H1 (cell line): ENCODE results near the gene WDR33. TPM values are rescaled to one million over a fixed set of nuclear protein-coding genes. Genes with fewer than 3 reads are reported as not detected.

Experiments used
- CTCF ChIA-PET: fragments of 300-600 bp; sonication (Branson Sonifier 250); formaldehyde crosslinking; loops from one replicate; lab custom pipeline; 2021; ENCODE audit not compliant: partially characterized antibody; lab: Charles Lee
- POLR2A ChIA-PET: fragments of 300-600 bp; sonication (Branson Sonifier 250); formaldehyde crosslinking; loops from one replicate; lab custom pipeline; 2021; ENCODE audit warnings: inconsistent platforms; ENCODE audit not compliant: partially characterized antibody; lab: Charles Lee
- DNase-seq, 2 experiments: peaks; one replicate each; pipeline versions ENCODE4 v3.0.0 to v3.0.0-alpha.2; 2010 to 2022; ENCODE audit warnings: low spot score in 2 of 2, low read depth in 1 of 2, mixed read lengths in 1 of 2
- FAIRE-seq: peaks from 2 replicates; lab custom pipeline; 2011; peaks lifted over from hg19 to GRCh38; lab: Jason Lieb, UNC
- H2AFZ ChIP-seq: 2 replicates; pipeline ENCODE4 v1.8.1; 2012; ENCODE audit warnings: low read length, inconsistent platforms
- H2AK5ac ChIP-seq: 2 replicates; pipeline ENCODE4 v1.6.1; 2013; ENCODE audit warnings: low read depth, low read length
- H2BK120ac ChIP-seq: replicated peaks from 2 replicates; pipeline ENCODE3; 2013; ENCODE audit warnings: low read depth, low read length, inconsistent platforms
- H2BK12ac ChIP-seq: 2 replicates; pipeline ENCODE4 v1.6.1; 2013; ENCODE audit warnings: low read depth, low read length
- H2BK15ac ChIP-seq: 2 replicates; pipeline ENCODE4 v1.6.1; 2013; ENCODE audit warnings: low read length
- H2BK20ac ChIP-seq: 2 replicates; pipeline ENCODE4 v1.6.1; 2013; ENCODE audit warnings: low read length
- H2BK5ac ChIP-seq: 2 replicates; pipeline ENCODE4 v1.6.1; 2013; ENCODE audit warnings: low read depth, low read length
- H3K14ac ChIP-seq: 2 replicates; pipeline ENCODE4 v1.6.1; 2013; ENCODE audit warnings: inconsistent platforms; ENCODE audit not compliant: insufficient read length
- H3K18ac ChIP-seq: 2 replicates; pipeline ENCODE4 v1.6.1; 2013; ENCODE audit warnings: low read length; ENCODE audit errors: extremely low read depth
- H3K23ac ChIP-seq: 2 replicates; pipeline ENCODE4 v1.6.1; 2013; ENCODE audit warnings: inconsistent platforms; ENCODE audit not compliant: insufficient read length
- H3K23me2 ChIP-seq: 2 replicates; pipeline ENCODE4 v1.6.1; 2013; ENCODE audit warnings: low read depth, low read length
- H3K27ac ChIP-seq: 2 replicates; pipeline ENCODE4 v1.6.1; 2011; ENCODE audit warnings: low read depth, low read length, inconsistent platforms
- H3K27me3 ChIP-seq, 4 experiments: replicated peaks in 1 of 4; 1 replicate in 1 of 4; 2 replicates in 3 of 4; pipeline versions ENCODE4 v1.6.1 to v1.8.1; 2011 to 2013; ENCODE audit warnings: low read length in 3 of 4, mild to moderate bottlenecking in 3 of 4, inconsistent platforms in 2 of 4, mixed read lengths in 2 of 4, moderate library complexity in 1 of 4; ENCODE audit not compliant: control insufficient read depth in 3 of 4, insufficient read depth in 3 of 4; ENCODE audit errors: extremely low read depth in 1 of 4
- H3K36me3 ChIP-seq, 4 experiments: 2 replicates each; pipeline versions ENCODE4 v1.6.1 to v1.8.1; 2011 to 2013; ENCODE audit warnings: mild to moderate bottlenecking in 4 of 4, low read length in 3 of 4, moderate library complexity in 2 of 4, control low read depth in 1 of 4, inconsistent platforms in 1 of 4; ENCODE audit not compliant: insufficient read depth in 4 of 4, control insufficient read depth in 2 of 4
- H3K4ac ChIP-seq: replicated peaks from 2 replicates; pipeline ENCODE3; 2013; ENCODE audit warnings: low read length, low read depth, mixed read lengths, inconsistent platforms; ENCODE audit not compliant: insufficient read length
- H3K4me1 ChIP-seq, 4 experiments: replicated peaks in 1 of 4; 1 replicate in 1 of 4; 2 replicates in 3 of 4; pipeline versions ENCODE4 v1.6.1 to v1.8.1; 2011 to 2013; ENCODE audit warnings: low read length in 3 of 4, inconsistent platforms in 2 of 4, mixed read lengths in 1 of 4; ENCODE audit not compliant: insufficient read depth in 4 of 4, control insufficient read depth in 3 of 4
- H3K4me2 ChIP-seq, 2 experiments: 2 replicates each; pipeline versions ENCODE4 v1.6.1 to v1.8.1; 2011 to 2013; ENCODE audit warnings: low read depth in 2 of 2, low read length in 2 of 2, control low read depth in 1 of 2, inconsistent platforms in 1 of 2, mild to moderate bottlenecking in 1 of 2; ENCODE audit not compliant: insufficient read depth in 1 of 2
- H3K4me3 ChIP-seq, 4 experiments: fragments of 200-600, 300-600 bp in 1 of 4; sonication (generic), shearing (Covaris generic), sonication (Bioruptor Twin) in 1 of 4; 2 replicates each; pipeline versions ENCODE4 v1.5.1 to v1.8.1; 2011 to 2016; ENCODE audit warnings: low read length in 4 of 4, low read depth in 3 of 4, control low read depth in 2 of 4, inconsistent platforms in 2 of 4, mild to moderate bottlenecking in 2 of 4, mixed read lengths in 1 of 4, moderate library complexity in 1 of 4; ENCODE audit not compliant: insufficient read depth in 2 of 4; ENCODE audit errors: extremely low read depth in 1 of 4
- H3K56ac ChIP-seq: replicated peaks from 2 replicates; pipeline ENCODE3; 2013; ENCODE audit warnings: low read depth, mild to moderate bottlenecking, mixed read lengths, low read length, inconsistent platforms; ENCODE audit not compliant: insufficient read length
- H3K79me1 ChIP-seq: 2 replicates; pipeline ENCODE4 v1.6.1; 2013; ENCODE audit warnings: low read depth, low read length, control low read depth
- H3K79me2 ChIP-seq, 2 experiments: 2 replicates each; pipeline versions ENCODE4 v1.6.1 to v1.8.1; 2012 to 2013; ENCODE audit warnings: low read length in 2 of 2, mild to moderate bottlenecking in 2 of 2, inconsistent platforms in 1 of 2; ENCODE audit not compliant: insufficient read depth in 2 of 2, control insufficient read depth in 1 of 2
- H3K9ac ChIP-seq, 4 experiments: replicated peaks in 1 of 4; 1 replicate in 1 of 4; 2 replicates in 3 of 4; pipeline versions ENCODE4 v1.6.1 to v1.8.1; 2011 to 2013; ENCODE audit warnings: low read depth in 3 of 4, low read length in 3 of 4, control low read depth in 2 of 4, mild to moderate bottlenecking in 2 of 4, moderate library complexity in 2 of 4, inconsistent platforms in 1 of 4; ENCODE audit errors: extremely low read depth in 1 of 4
- H3K9me3 ChIP-seq, 2 experiments: 2 replicates each; pipeline versions ENCODE4 v1.6.1 to v1.8.1; 2012 to 2013; ENCODE audit warnings: mild to moderate bottlenecking in 2 of 2, moderate library complexity in 2 of 2, control low read depth in 1 of 2, inconsistent platforms in 1 of 2, low read depth in 1 of 2, low read length in 1 of 2, mixed read lengths in 1 of 2; ENCODE audit not compliant: insufficient read depth in 2 of 2
- H4K20me1 ChIP-seq, 2 experiments: replicated peaks in 1 of 2; 2 replicates each; pipeline versions ENCODE3 to v1.8.1; 2011 to 2013; ENCODE audit warnings: inconsistent platforms in 2 of 2, low read length in 2 of 2, mild to moderate bottlenecking in 1 of 2; ENCODE audit not compliant: insufficient read depth in 2 of 2, control insufficient read depth in 1 of 2
- H4K5ac ChIP-seq: 2 replicates; pipeline ENCODE4 v1.6.1; 2013; ENCODE audit warnings: low read length, low read depth, mixed read lengths, inconsistent platforms; ENCODE audit not compliant: insufficient read length
- H4K8ac ChIP-seq: 2 replicates; pipeline ENCODE4 v1.8.0; 2013; ENCODE audit warnings: mild to moderate bottlenecking, moderate library complexity, low read length, inconsistent platforms; ENCODE audit not compliant: insufficient read depth; ENCODE audit errors: extremely low read depth
- H4K91ac ChIP-seq: replicated peaks from 2 replicates; pipeline ENCODE3; 2013; ENCODE audit warnings: low read length, mixed read lengths, inconsistent platforms; ENCODE audit not compliant: insufficient read length
- CHD2 ChIP-seq: IDR thresholded peaks from 2 replicates; pipeline ENCODE4 v1.6.1; 2012; ENCODE audit warnings: low read length, improper control_type of control experiment
- HDAC2 ChIP-seq, 2 experiments: fragments of 300-600 bp in 1 of 2; sonication (generic) in 1 of 2; IDR thresholded peaks; 2 replicates each; pipeline ENCODE4 v1.6.1; 2011 to 2012; ENCODE audit warnings: low read depth in 2 of 2, low read length in 2 of 2, mild to moderate bottlenecking in 2 of 2, moderate library complexity in 2 of 2, borderline replicate concordance in 1 of 2, inconsistent platforms in 1 of 2
- POLR2A ChIP-seq, 2 experiments: IDR thresholded peaks; 1 replicate in 1 of 2; 2 replicates in 1 of 2; pipeline ENCODE4 v1.6.1; 2011; ENCODE audit warnings: low read depth in 2 of 2, low read length in 2 of 2, mild to moderate bottlenecking in 2 of 2; ENCODE audit errors: control extremely low read depth in 1 of 2
- SIX5 ChIP-seq: IDR thresholded peaks from 2 replicates; pipeline ENCODE4 v1.6.1; 2011; ENCODE audit warnings: mild to moderate bottlenecking, low read depth, low read length
- WGBS, 2 experiments: shearing (Covaris generic) in 1 of 2; methylation state at CpG; one replicate each; pipeline versions ENCODE4 v1.1.6 to v1.1.7; 2013 to 2015; ENCODE audit warnings: low lambda C conversion rate in 2 of 2, mixed read lengths in 2 of 2, inconsistent platforms in 1 of 2, low coverage in 1 of 2, missing lambda C conversion rate in 1 of 2; ENCODE audit not compliant: insufficient replicate concordance in 2 of 2, insufficient coverage in 1 of 2, insufficient read length in 1 of 2; ENCODE audit errors: extremely low coverage in 1 of 2, missing lambda C conversion rate in 1 of 2; 5-methylcytosine and 5-hydroxymethylcytosine counted together
- polyA plus RNA-seq, 7 experiments: library from polyadenylated mRNA; depleted of rRNA in 3 of 7; stranded (reverse) in 5 of 7; unstranded in 2 of 7; fragments of >200 nt in 5 of 7; fragments of 200-250 nt in 2 of 7; gene quantifications; 1 replicate in 5 of 7; 2 replicates in 1 of 7; 4 replicates in 1 of 7; pipeline versions ENCODE4 v1.2.1 to v1.2.3, GENCODE V29; 2011 to 2013; ENCODE audit warnings: missing spikeins in 2 of 7, mixed read lengths in 2 of 7
- total RNA-seq: library from RNA; stranded (reverse); fragmentation: NEBNext Ultra II Directional; extraction: Animal tissue kit (Norgen Biotek cat#: 25700); gene quantifications from 2 replicates; pipeline ENCODE4 v1.2.1, GENCODE V29; 2021

Gene WDR33
- total and polyA plus RNA-seq, 2 of the 8 experiments (the other 6 are each of a cell fraction or from before 2014, with no cell fraction given): 18.1 to 82.7 TPM

GRCh38 chr2:127662937-127663565 lies 147.9 kb downstream of the WDR33 start:
- WGBS, 2 experiments: 83% methylated on average over 6 of the region's 9 CpGs; no CpG with 5 or more reads in 1 of the 2 experiments
- Histone ChIP-seq H2AK5ac (no peak overlapping the region), H3K4me1 (peaks cover 0 to 3% (median 0%) of the 10 kb centered on the region in 4 experiments; a peak in 4 of 7 replicates), H3K9ac (no peak overlapping the region), H3K36me3 (no peaks in the 10 kb centered on the region), H3K4ac (no peak overlapping the region), H3K9me3 (no peaks in the 10 kb centered on the region), H3K27ac (no peak overlapping the region), H2BK5ac (no peak overlapping the region), H3K56ac (no peak overlapping the region), H4K91ac (no peak overlapping the region), H3K79me2 (no peaks in the 10 kb centered on the region), H3K18ac (no peak overlapping the region), H3K79me1 (no peaks in the 10 kb centered on the region), H2BK15ac (no peak overlapping the region), H3K23me2 (peaks cover 3% of the 10 kb centered on the region; the same call in 1 of the 2 replicates), H3K4me3 (no peak overlapping the region), H3K23ac (no peak overlapping the region), H2AFZ (no peak overlapping the region), H2BK12ac (no peak overlapping the region), H4K5ac (no peak overlapping the region), H4K8ac (no peak overlapping the region), H2BK20ac (no peak overlapping the region), H3K4me2 (no peak overlapping the region), H2BK120ac (no peak overlapping the region), H3K27me3 (peaks cover 9 to 33% (median 25%) of the 10 kb centered on the region in 4 experiments), H4K20me1 (no peaks in the 10 kb centered on the region), H3K14ac (no peak overlapping the region)
- no peak for TF ChIP-seq POLR2A (IDR thresholded peaks at IDR 0.05; ENCODE audit: control extremely low read depth in 1 of 2, low read depth in 2 of 2, low read length in 2 of 2)
- no peak for TF ChIP-seq HDAC2 (IDR thresholded peaks at IDR 0.05; ENCODE audit: borderline replicate concordance in 1 of 2, low read depth in 2 of 2, low read length in 2 of 2)
- no peak for TF ChIP-seq CHD2
- TF ChIP-seq SIX5: no peak
- DNase-seq (no peak), FAIRE-seq (no peak)
- ChIA-PET CTCF (interaction anchor here (0.7 to 4.1 kb wide), 7 partner anchors 11 to 72 kb away, joined by 3 to 15 read pairs (median 4); no protein-coding TSS in a partner anchor), POLR2A (interaction anchor here (1.1 to 3.8 kb wide), 2 partner anchors 12 to 148 kb away, joined by 3 to 21 read pairs; partner anchors contain the start of genes LIMS2 and WDR33)
